ENCODE results near the gene CACNA1I.

- TF ChIP-seq CTCF (IDR thresholded peaks at IDR 0.05; ENCODE audit: poor library complexity), result no peak
- TF ChIP-seq EZH2 (IDR thresholded peaks at IDR 0.05; ENCODE audit: borderline replicate concordance), result no peak
These were observed 142.4 kb downstream of the CACNA1I start for GRCh38 chr22:39712751-39713525.
